Hepatocyte (in vitro differentiated cells): ENCODE data around the gene SLFN5. TPM values are rescaled to one million over a fixed set of nuclear protein-coding genes. Genes with fewer than 3 reads are reported as not detected.

Experiments
- DNase-seq: peaks from one replicate; pipeline ENCODE4 v3.0.0-alpha.2; 2016; ENCODE audit warnings: low spot score
- H2AFZ ChIP-seq: fragments of 200-600 bp; sonication (generic); 2 replicates; pipeline ENCODE4 v1.6.0; 2016; ENCODE audit warnings: antibody characterized with exemption, mild to moderate bottlenecking
- H3K27ac ChIP-seq: fragments of 200-600 bp; sonication (generic); 2 replicates; pipeline ENCODE4 v1.5.1; 2016; ENCODE audit warnings: mild to moderate bottlenecking
- H3K27me3 ChIP-seq: fragments of 200-600 bp; sonication (generic); 2 replicates; pipeline ENCODE4 v1.6.1; 2016
- H3K36me3 ChIP-seq: fragments of 200-600 bp; sonication (generic); replicated peaks from 2 replicates; pipeline ENCODE4 v1.5.1; 2016; ENCODE audit warnings: low read depth; ENCODE audit not compliant: insufficient read depth
- H3K4me1 ChIP-seq: fragments of 200-600 bp; sonication (generic); 2 replicates; pipeline ENCODE4 v1.5.1; 2016; ENCODE audit warnings: mild to moderate bottlenecking, moderate library complexity; ENCODE audit not compliant: insufficient read depth
- H3K4me2 ChIP-seq: fragments of 200-600 bp; sonication (generic); 2 replicates; pipeline ENCODE4 v1.6.0; 2016
- H3K4me3 ChIP-seq: fragments of 200-600 bp; sonication (generic); 2 replicates; pipeline ENCODE4 v1.5.1; 2016; ENCODE audit warnings: mild to moderate bottlenecking
- H3K79me2 ChIP-seq: fragments of 200-600 bp; sonication (generic); 2 replicates; pipeline ENCODE4 v1.6.0; 2017; ENCODE audit warnings: mild to moderate bottlenecking
- H3K9me2 ChIP-seq: fragments of 200-600 bp; sonication (generic); replicated peaks from 2 replicates; pipeline ENCODE4 v1.6.0; 2017; ENCODE audit warnings: mild to moderate bottlenecking; ENCODE audit not compliant: insufficient read depth
- H3K9me3 ChIP-seq: fragments of 200-600 bp; sonication (generic); 2 replicates; pipeline ENCODE4 v1.5.1; 2016; ENCODE audit warnings: low read depth, mild to moderate bottlenecking
- H4K20me1 ChIP-seq: fragments of 200-600 bp; sonication (generic); 2 replicates; pipeline ENCODE4 v1.6.0; 2016; ENCODE audit warnings: mild to moderate bottlenecking; ENCODE audit not compliant: insufficient read depth, poor library complexity, severe bottlenecking
- CTCF ChIP-seq: fragments of 200-600 bp; sonication (generic); IDR thresholded peaks from 2 replicates; pipeline ENCODE4 v1.5.1; 2016; ENCODE audit warnings: antibody characterized with exemption, mild to moderate bottlenecking; ENCODE audit not compliant: poor library complexity
- EZH2 ChIP-seq: fragments of 200-600 bp; sonication (generic); IDR thresholded peaks from 2 replicates; pipeline ENCODE4 v1.6.1; 2016; ENCODE audit warnings: antibody characterized with exemption, mild to moderate bottlenecking, borderline replicate concordance
- EZH2phosphoT487 ChIP-seq: fragments of 200-600 bp; sonication (generic); IDR thresholded peaks from one replicate; pipeline ENCODE4 v1.6.1; 2018; ENCODE audit warnings: antibody characterized with exemption, mild to moderate bottlenecking, low read depth, moderate library complexity; ENCODE audit not compliant: unreplicated experiment, severe bottlenecking
- WGBS: methylation state at CpG from one replicate; pipeline ENCODE4 v1.1.6; 2016; ENCODE audit warnings: low lambda C conversion rate; ENCODE audit errors: missing lambda C conversion rate; 5-methylcytosine and 5-hydroxymethylcytosine counted together
- polyA plus RNA-seq: library from polyadenylated mRNA; unstranded; fragments of >200 nt; fragmentation: Nextera tagmentation; extraction: Ambion mirVana; gene quantifications from 2 replicates; pipeline ENCODE4 v1.2.1, GENCODE V29; 2016
- total RNA-seq: library from RNA; depleted of rRNA; stranded (reverse); fragments of >200 nt; gene quantifications from 2 replicates; pipeline ENCODE4 v1.2.3, GENCODE V29; 2014

The SLFN5 gene
- total and polyA plus RNA-seq, 2 experiments from 2014 or later = 1.7 to 9.5 TPM

- H3K36me3 ChIP-seq = no peaks in the 10 kb centered on the region
- no peak overlapping the region for H2AFZ ChIP-seq
- TF ChIP-seq CTCF (no peak), EZH2 (no peak), EZH2phosphoT487 (no peak)
- no peak overlapping the region for H3K27ac ChIP-seq
- 88% methylated on average over 2 of the region's 2 CpGs for WGBS
- H3K9me3 ChIP-seq = no peaks in the 10 kb centered on the region
- H3K9me2 ChIP-seq = no peaks in the 10 kb centered on the region
- no peak overlapping the region for H3K4me3 ChIP-seq
- no peak overlapping the region for H3K4me2 ChIP-seq
- H3K79me2 ChIP-seq = no peaks in the 10 kb centered on the region
- no peaks in the 10 kb centered on the region for H3K27me3 ChIP-seq
- no peaks in the 10 kb centered on the region for H4K20me1 ChIP-seq
- peaks cover 5% of the 10 kb centered on the region for H3K4me1 ChIP-seq
- no peak for DNase-seq
These were observed 9.8 kb downstream of the SLFN5 start for GRCh38 chr17:35252651-35253050.

GRCh38 chr17:35254107-35254773, 11.4 kb downstream of the SLFN5 start:
- H3K79me2 ChIP-seq = no peaks in the 10 kb centered on the region

GRCh38 chr17:35255316-35255715, 12.4 kb downstream of the SLFN5 start:
- peaks cover 5% of the 10 kb centered on the region for H3K4me1 ChIP-seq
- no peak overlapping the region for H3K4me3 ChIP-seq
- no peaks in the 10 kb centered on the region for H3K9me2 ChIP-seq
- no peak for DNase-seq
- no peak overlapping the region for H3K4me2 ChIP-seq
- WGBS = 93% methylated on average over 4 of the region's 4 CpGs
- H2AFZ ChIP-seq = no peak overlapping the region
- no peak overlapping the region for H3K27ac ChIP-seq
- H3K79me2 ChIP-seq = no peaks in the 10 kb centered on the region
- H3K9me3 ChIP-seq = no peaks in the 10 kb centered on the region
- TF ChIP-seq EZH2 (no peak), CTCF (no peak), EZH2phosphoT487 (no peak)
- H3K36me3 ChIP-seq = no peaks in the 10 kb centered on the region
- H4K20me1 ChIP-seq = no peaks in the 10 kb centered on the region
- H3K27me3 ChIP-seq = no peaks in the 10 kb centered on the region

More at GRCh38 chr17:35254107-35254773, 11.4 kb downstream of the SLFN5 start:
- Histone ChIP-seq H3K27ac (peak overlapping the region; percentile 53), H3K4me1 (peaks cover 5% of the 10 kb centered on the region), H3K9me2 (no peaks in the 10 kb centered on the region), H3K9me3 (no peaks in the 10 kb centered on the region), H3K27me3 (no peaks in the 10 kb centered on the region), H4K20me1 (no peaks in the 10 kb centered on the region), H2AFZ (no peak overlapping the region), H3K4me3 (no peak overlapping the region), H3K4me2 (no peak overlapping the region), H3K36me3 (no peaks in the 10 kb centered on the region)
- peak; percentile 71 for DNase-seq
- 75% methylated on average over 8 of the region's 8 CpGs for WGBS
- TF ChIP-seq EZH2 (no peak), CTCF (no peak), EZH2phosphoT487 (no peak)

GRCh38 chr17:35256629-35257028, 13.8 kb downstream of the SLFN5 start:
- Histone ChIP-seq H3K79me2 (no peaks in the 10 kb centered on the region), H3K27me3 (no peaks in the 10 kb centered on the region), H4K20me1 (no peaks in the 10 kb centered on the region), H3K36me3 (no peaks in the 10 kb centered on the region), H3K4me1 (peaks cover 5% of the 10 kb centered on the region), H3K4me2 (no peak overlapping the region), H3K9me2 (no peaks in the 10 kb centered on the region), H3K9me3 (no peaks in the 10 kb centered on the region), H3K4me3 (no peak overlapping the region), H2AFZ (no peak overlapping the region), H3K27ac (no peak overlapping the region)
- 70% methylated on average over 5 of the region's 5 CpGs for WGBS
- TF ChIP-seq EZH2phosphoT487 (no peak), CTCF (no peak)
- no peak for DNase-seq
